Measurements from ENCODE around the gene GSTM3. TPM values are rescaled to one million over a fixed set of nuclear protein-coding genes. Genes with fewer than 3 reads are reported as not detected.

The GSTM3 gene
- total RNA-seq, 1 donor from 2014 or later, result 13.0 TPM

DNA sequence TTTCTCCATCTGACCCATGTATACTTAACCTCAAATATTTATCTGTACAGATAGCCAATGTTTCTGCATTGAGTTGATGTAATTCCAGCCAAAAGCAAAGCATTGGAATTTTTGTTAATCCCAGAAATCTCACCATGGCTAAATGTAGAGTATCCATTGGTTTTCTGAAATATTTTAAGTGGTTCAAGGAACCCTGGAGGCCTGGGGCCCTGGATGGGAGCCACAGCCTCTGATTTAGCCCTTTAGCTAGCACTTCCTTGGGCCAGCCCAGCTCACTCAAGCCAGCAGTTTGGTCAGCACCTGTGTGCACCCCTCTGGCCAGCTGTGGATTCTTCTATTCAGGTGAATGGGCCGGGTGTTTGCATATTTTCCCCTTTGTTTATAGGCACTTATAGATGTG, 41.7 kb upstream of the GSTM3 start:
- intact Hi-C loops (cut with micrococcal nuclease), result no loop called here
- Mint-ChIP-seq H3K27me3 (no peaks in the 10 kb centered on the region), H3K9me3 (peaks cover 8% of the 10 kb centered on the region), H3K27ac (no peak overlapping the region), H3K4me3 (no peak overlapping the region), H3K4me1 (peaks cover 18% of the 10 kb centered on the region), H3K36me3 (ENCODE audit: low read depth) (peaks cover 1% of the 10 kb centered on the region)
- DNase-seq, result no peak

DNA sequence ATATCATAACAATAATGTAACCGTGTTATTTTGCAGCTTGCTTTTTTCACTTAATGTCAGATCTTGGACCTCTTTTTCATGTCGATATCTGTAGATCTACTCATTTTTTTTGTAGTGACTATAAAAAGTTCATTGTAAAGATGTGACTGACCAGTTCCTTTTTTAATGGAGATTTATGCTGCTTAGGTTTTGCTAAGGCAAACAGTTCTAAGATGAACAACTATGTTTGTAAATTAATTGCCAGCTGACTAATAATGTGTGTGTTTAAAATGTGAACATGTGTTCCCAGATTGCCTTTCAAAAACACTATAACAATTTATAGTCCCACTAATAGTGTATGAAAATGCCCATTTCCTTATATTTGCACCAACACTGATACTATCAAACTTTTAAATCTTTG, 41.0 kb upstream of the GSTM3 start:
- intact Hi-C loops (cut with micrococcal nuclease), result no loop called here
- Mint-ChIP-seq H3K27me3 (no peaks in the 10 kb centered on the region), H3K4me1 (peaks cover 16% of the 10 kb centered on the region), H3K27ac (no peak overlapping the region), H3K9me3 (peaks cover 8% of the 10 kb centered on the region), H3K4me3 (no peak overlapping the region), H3K36me3 (ENCODE audit: low read depth) (peaks cover 1% of the 10 kb centered on the region)
- no peak for DNase-seq

DNA sequence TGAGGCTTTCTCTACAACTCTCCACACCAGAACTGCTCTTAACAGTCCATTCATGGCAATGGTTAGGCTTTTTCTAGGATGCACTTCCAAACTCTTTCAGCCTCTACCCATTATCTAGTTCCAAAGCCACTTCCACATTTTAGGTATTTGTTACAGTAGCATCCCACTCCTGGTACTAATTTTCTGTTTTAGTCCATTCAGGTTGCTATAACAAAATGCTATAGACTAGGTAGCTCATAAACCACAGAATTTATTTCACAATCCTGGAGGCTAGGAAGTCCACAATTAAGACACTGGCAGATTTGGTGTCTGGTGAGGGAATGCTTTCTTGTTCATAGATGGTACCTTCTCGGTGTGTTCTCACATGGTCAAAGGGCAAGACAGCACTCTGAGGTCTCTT, 40.1 kb upstream of the GSTM3 start:
- H3K36me3 Mint-ChIP-seq (ENCODE audit: low read depth), result peaks cover 1% of the 10 kb centered on the region
- intact Hi-C loops (cut with micrococcal nuclease), result no loop called here
- H3K9me3 Mint-ChIP-seq, result peaks cover 8% of the 10 kb centered on the region
- no peak for DNase-seq
- peaks cover 14% of the 10 kb centered on the region for H3K4me1 Mint-ChIP-seq
- H3K27me3 Mint-ChIP-seq, result no peaks in the 10 kb centered on the region
- no peak overlapping the region for H3K27ac Mint-ChIP-seq
- no peak overlapping the region for H3K4me3 Mint-ChIP-seq

DNA sequence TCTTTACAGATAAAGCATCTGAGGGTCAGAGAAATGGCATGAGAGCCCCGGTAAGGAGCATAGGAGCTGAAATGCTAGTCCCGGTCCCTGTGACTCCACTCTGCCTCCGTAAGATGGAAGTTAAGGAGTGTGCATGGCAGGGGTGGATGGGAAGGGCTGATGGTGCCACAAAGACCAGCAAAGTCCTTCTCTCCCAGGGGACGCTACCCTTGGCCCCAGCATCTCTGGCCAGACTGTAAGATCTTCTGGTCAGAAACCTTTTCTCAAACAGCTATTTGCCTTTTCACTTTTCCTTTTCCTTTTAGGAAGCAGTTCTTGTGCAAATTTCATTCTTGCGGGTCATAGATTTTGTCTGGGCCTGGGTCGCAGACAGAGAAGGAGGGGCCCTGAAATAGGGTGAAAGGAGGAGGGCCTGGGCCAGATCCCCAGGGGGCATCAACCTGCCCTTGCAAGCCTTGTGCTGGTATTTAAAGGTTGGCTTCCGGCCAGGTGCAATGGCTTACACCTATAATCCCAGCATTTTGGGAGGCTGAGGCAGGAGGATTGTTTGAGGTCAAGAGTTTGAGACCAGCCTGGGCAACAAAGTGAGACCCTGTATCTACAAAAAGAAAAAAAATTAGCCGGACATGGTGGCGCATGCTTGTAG, 37.3 kb upstream of the GSTM3 start:
- peaks cover 3% of the 10 kb centered on the region for H3K27me3 Mint-ChIP-seq
- H3K4me3 Mint-ChIP-seq, result no peak overlapping the region
- H3K36me3 Mint-ChIP-seq (ENCODE audit: low read depth), result peaks cover 1% of the 10 kb centered on the region
- no peak overlapping the region for H3K27ac Mint-ChIP-seq
- DNase-seq, result no peak
- H3K4me1 Mint-ChIP-seq, result peaks cover 13% of the 10 kb centered on the region
- H3K9me3 Mint-ChIP-seq, result peaks cover 8% of the 10 kb centered on the region
- intact Hi-C loops (cut with micrococcal nuclease), result loop anchor here (1.0 kb wide), 2 partner anchors 132 to 206 kb away; partner anchors contain the start of genes AHCYL1 and CSF1

DNA sequence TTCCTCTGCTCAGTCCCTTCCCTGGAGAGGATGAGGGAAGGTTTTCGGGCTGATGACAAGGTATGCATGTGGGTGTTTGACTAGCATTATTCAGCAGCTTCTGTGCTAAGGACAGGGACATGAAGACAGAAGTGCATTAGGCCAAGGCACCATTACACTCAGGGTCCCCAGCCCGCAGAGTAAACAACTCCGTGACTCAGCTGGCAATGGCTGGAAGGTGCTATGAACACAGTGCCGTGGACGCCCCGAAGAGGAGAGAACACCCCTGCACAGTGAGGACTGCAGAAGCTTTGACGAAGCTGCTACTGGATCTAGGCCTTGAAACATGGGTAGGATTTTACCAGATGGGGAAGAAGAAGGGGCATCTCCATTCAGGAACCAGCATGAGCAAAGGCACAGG, 36.6 kb upstream of the GSTM3 start:
- intact Hi-C loops (cut with micrococcal nuclease), result loop anchor here (1.0 kb wide), 2 partner anchors 133 to 207 kb away; partner anchors contain the start of genes AHCYL1 and CSF1
- peaks cover 8% of the 10 kb centered on the region for H3K9me3 Mint-ChIP-seq
- H3K4me1 Mint-ChIP-seq, result peaks cover 13% of the 10 kb centered on the region
- peaks cover 1% of the 10 kb centered on the region for H3K36me3 Mint-ChIP-seq (ENCODE audit: low read depth)
- H3K27ac Mint-ChIP-seq, result peak overlapping the region; percentile 43
- no peak for DNase-seq
- peaks cover 3% of the 10 kb centered on the region for H3K27me3 Mint-ChIP-seq
- H3K4me3 Mint-ChIP-seq, result no peak overlapping the region

DNA sequence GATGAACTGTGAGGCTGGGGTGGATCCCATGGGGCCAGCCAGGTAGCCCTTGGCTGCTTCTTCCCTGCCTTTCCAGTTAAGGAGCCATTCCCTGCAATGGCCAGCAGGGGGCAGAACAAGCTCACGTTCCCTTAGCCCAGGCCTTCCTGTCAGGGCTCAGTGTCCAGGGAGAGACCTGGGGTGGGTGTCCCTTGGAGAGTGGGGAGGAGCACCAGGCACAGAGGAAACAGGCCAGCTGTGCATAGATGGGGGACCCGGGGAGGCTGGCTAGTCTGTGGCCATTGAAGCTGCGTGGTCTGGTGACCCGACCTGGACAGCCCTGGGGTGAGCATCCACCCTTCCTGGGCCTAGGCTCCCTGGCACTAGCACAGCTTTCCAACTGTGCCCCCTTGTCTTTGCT, 36.1 kb upstream of the GSTM3 start:
- intact Hi-C loops (cut with micrococcal nuclease), result loop anchor here (1.0 kb wide), 2 partner anchors 133 to 207 kb away; partner anchors contain the start of genes AHCYL1 and CSF1
- peak; percentile 94 for DNase-seq
- peaks cover 1% of the 10 kb centered on the region for H3K36me3 Mint-ChIP-seq (ENCODE audit: low read depth)
- H3K9me3 Mint-ChIP-seq, result peaks cover 8% of the 10 kb centered on the region
- H3K27me3 Mint-ChIP-seq, result peaks cover 3% of the 10 kb centered on the region
- peak overlapping the region; percentile 76 for H3K27ac Mint-ChIP-seq
- peaks cover 15% of the 10 kb centered on the region for H3K4me1 Mint-ChIP-seq
- no peak overlapping the region for H3K4me3 Mint-ChIP-seq

DNA sequence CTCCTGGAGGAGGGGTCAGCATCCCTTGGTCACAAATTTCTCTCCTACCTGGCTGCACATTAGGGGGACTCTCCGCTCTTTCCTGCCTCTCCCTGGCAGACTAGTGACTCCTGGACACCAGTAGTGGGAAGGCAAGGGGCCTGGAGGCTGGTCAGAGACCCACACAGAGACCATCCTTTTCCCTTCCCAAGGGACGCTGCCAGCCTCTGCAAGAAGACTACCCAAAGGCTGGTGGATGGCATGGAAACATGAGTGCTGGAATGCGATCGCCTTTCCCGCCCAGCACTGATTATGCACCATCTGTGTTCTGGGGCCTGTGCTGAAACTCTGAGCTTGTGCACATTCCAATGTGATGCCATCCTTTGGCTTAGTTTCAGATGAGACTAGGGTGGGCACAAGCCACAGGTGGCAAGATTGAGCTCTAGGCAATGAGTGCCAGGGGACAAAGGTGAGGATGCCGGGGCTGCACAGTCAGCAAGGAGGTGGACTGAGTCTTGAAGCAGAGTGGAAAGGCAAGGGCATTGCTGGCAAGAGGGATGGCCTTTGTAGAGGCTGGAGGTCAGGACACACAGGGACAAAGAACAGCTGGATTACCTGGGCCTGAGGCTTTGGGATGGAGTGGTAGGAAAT, 35.5 kb upstream of the GSTM3 start:
- DNase-seq, result no peak
- peaks cover 3% of the 10 kb centered on the region for H3K27me3 Mint-ChIP-seq
- no peak overlapping the region for H3K4me3 Mint-ChIP-seq
- intact Hi-C loops (cut with micrococcal nuclease), result no loop called here
- peak overlapping the region; percentile 76 for H3K27ac Mint-ChIP-seq
- H3K36me3 Mint-ChIP-seq (ENCODE audit: low read depth), result no peaks in the 10 kb centered on the region
- H3K9me3 Mint-ChIP-seq, result peaks cover 8% of the 10 kb centered on the region
- peaks cover 15% of the 10 kb centered on the region for H3K4me1 Mint-ChIP-seq

DNA sequence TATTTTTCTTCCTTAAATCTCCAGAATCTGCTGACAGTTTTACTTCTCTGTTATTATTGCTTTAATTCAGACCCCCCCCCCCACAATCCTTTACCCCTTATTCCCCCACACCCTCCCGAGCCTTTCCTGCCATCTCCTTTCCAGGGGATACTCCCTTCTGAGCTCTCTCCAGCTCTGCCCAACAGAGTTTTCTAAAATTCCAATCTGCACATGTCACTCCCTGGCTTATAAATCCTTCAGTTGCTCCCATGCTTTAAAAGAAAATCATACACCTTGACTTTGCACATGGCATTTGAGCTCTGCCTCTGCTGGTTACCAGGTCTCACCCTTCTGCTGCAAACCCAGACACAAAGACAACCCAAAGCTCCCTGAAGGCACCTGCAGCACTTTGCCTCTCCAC, 34.6 kb upstream of the GSTM3 start:
- no peak overlapping the region for H3K4me3 Mint-ChIP-seq

DNA sequence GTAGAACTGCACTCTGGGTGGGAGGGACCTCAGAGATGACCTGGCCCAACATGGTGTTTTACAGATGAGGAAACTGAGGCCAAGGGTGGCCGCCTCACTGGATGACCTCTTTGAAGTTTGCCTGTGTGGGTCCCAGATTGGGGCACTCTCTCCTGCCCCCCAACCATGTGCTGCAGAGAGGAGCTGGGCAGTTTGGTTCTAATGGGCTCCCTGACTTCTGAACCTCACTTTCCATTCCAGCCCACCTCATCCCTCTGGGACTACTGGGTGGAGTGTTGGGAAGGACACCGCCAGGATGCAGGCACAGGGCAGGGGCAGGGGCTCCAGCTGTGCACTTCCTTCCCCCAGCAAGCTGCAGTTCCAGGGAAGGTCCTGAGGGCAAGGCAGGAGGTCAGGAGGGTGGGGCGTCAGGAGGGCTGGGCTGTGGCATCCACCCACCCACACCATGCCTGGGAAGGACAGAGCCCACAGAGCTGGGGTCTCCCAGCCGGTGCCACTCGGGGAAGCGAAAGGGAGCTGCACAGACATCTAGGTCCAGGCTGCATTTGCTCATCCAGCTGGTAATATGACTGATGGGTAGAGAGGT, 33.2 kb upstream of the GSTM3 start:
- Mint-ChIP-seq H3K9me3 (no peaks in the 10 kb centered on the region), H3K4me3 (no peak overlapping the region), H3K4me1 (peaks cover 20% of the 10 kb centered on the region), H3K36me3 (ENCODE audit: low read depth) (no peaks in the 10 kb centered on the region), H3K27me3 (peaks cover 3% of the 10 kb centered on the region), H3K27ac (no peak overlapping the region)
- intact Hi-C loops (cut with micrococcal nuclease), result loop anchor here (1.0 to 5.0 kb wide), 3 partner anchors 117 to 228 kb away; partner anchors contain the start of gene GSTM4
- no peak for DNase-seq

More for the DNA sequence above, 34.6 kb upstream of the GSTM3 start:
- no peaks in the 10 kb centered on the region for H3K36me3 Mint-ChIP-seq (ENCODE audit: low read depth)
- H3K27me3 Mint-ChIP-seq, result peaks cover 3% of the 10 kb centered on the region
- intact Hi-C loops (cut with micrococcal nuclease), result no loop called here
- peaks cover under 1% of the 10 kb centered on the region for H3K9me3 Mint-ChIP-seq
- DNase-seq, result no peak
- H3K27ac Mint-ChIP-seq, result no peak overlapping the region
- H3K4me1 Mint-ChIP-seq, result peaks cover 15% of the 10 kb centered on the region

DNA sequence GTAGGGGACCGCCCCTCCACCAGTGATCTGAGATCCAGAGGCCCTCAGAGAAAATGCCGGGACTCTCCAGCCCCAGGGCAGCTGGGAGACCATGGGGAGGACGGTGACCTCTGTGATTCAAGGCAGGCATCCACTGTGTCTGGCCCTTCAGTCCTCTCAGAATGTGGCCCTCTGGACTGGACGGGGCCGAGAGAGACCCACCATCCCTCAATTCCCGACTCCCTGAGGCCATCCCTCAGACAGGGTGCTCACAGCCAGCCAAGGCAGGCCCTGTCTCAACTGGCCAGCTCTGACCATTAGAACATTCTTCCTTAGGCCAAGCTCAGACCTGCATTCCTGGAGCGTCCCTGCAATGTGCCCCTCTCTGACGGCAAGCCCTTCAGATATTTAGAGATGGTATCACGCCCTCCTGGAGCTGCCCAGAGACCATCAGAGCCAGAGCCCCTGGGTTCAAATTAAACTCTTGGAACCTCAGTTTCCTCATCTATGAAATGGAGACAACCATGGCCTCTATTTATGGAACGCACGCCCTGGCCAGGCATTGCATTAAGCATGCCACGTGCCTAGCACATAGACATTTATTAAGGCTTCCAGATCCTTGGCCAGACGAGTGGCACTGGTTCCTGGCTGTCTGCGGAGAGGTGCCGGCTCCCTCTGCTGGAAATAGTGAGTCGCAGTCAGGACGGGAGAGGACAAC, 32.5 kb upstream of the GSTM3 start:
- intact Hi-C loops (cut with micrococcal nuclease), result loop anchor here (1.0 to 5.0 kb wide), 3 partner anchors 116 to 227 kb away; partner anchors contain the start of gene GSTM4
- Mint-ChIP-seq H3K36me3 (ENCODE audit: low read depth) (no peaks in the 10 kb centered on the region), H3K27me3 (peaks cover 3% of the 10 kb centered on the region), H3K27ac (no peak overlapping the region), H3K9me3 (no peaks in the 10 kb centered on the region), H3K4me3 (no peak overlapping the region), H3K4me1 (peaks cover 20% of the 10 kb centered on the region)
- DNase-seq, result peak; percentile 91

DNA sequence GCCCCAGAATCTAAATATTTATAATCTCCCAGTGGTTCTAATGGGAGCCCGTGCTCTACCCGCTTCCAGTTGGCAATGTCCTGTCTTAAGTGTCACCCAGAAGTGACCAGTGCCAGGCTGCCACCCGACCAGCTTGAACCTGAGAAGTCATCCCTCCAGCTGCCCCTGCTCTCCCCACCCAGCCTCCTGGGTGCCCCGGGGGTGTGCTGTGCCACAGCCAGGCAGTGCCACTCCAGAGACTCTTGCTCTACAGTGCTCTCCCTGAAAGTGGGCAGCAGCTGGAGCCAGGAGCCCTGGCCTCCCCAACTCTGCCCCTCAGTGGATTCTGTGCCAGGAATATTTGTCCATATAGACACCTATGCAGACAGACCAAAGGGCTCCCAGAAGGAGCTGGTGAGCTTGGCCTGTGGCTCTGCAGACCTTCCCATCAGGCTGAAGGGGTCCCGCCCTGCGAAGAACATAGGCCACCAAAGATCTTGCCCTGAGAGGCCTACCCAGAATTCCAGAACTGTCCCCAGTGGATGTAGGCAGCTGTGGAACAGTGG, 31.9 kb upstream of the GSTM3 start:
- Mint-ChIP-seq H3K36me3 (ENCODE audit: low read depth) (no peaks in the 10 kb centered on the region), H3K4me1 (peaks cover 20% of the 10 kb centered on the region), H3K27ac (no peak overlapping the region), H3K4me3 (no peak overlapping the region), H3K9me3 (no peaks in the 10 kb centered on the region), H3K27me3 (peaks cover 3% of the 10 kb centered on the region)
- no peak for DNase-seq
- intact Hi-C loops (cut with micrococcal nuclease), result loop anchor here (1.0 to 5.0 kb wide), 3 partner anchors 115 to 226 kb away; partner anchors contain the start of gene GSTM4

DNA sequence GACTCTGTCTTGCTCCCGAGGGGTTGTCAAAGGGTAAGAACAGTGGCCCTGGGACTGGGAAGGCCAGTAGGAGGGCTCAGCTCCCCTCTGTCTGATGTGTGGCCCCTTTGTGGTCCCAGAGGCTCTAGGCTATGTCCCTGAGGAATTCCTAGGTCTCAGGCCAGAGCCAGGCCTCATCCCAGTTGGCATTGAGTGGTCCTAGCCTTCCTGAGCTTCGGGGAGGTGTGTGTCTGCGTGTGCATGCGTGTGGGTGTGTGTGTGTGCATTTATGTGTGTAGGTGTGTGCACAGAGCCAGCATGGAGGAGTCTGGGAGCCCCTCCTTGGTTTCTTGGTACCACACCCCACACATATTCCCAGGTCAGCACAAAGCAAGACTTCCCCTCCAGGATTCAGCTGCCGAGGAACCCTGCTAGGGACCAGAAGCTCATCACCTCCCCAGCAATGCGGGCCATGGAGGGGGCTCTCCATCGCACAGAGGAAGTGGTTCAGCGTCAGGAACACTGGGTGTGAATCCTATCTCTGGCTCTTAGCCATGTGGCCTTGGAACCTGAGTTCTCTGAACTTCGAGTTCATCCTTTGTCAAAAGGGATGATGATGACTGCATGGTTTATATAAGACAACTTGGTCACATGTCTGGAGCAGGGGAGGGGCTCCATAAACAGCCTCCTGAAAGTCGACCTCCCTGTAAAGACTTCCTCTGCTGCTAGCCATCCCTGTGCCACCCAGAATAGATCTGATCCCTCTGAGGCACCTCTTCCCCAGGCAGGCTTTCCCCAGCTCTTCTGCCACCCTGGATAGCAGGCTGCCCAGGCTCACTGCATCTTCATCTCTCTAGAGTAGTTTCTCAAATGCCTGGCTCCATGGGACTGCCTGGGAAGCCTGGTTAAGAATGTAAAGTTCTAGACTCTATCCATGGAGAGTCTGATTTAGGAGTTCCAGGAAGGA, 31.1 kb upstream of the GSTM3 start:
- intact Hi-C loops (cut with micrococcal nuclease), result loop anchor here (5.0 kb wide), 1 partner anchor 115 kb away; the partner anchor contains the start of gene GSTM4
- DNase-seq, result no peak
- Mint-ChIP-seq H3K36me3 (ENCODE audit: low read depth) (no peaks in the 10 kb centered on the region), H3K4me1 (peaks cover 16% of the 10 kb centered on the region), H3K27ac (peak overlapping the region; percentile 7), H3K4me3 (no peak overlapping the region), H3K27me3 (peaks cover 3% of the 10 kb centered on the region), H3K9me3 (no peaks in the 10 kb centered on the region)

Data from activated CD4-positive, alpha-beta T cell treated with anti-CD3 and anti-CD28 coated beads, Interleukin-2, amount 10 ng/mL, durations not matched to agents 24 days and 14 days (primary cell).